OCI-LY7 (cell line): ENCODE data around the gene SH3TC1.

ENCODE experiments used
- EZH2phosphoT487 ChIP-seq: fragments of 200-600 bp; sonication (generic); IDR thresholded peaks from 2 replicates; pipeline ENCODE4 v1.6.1; 2018; ENCODE audit warnings: low read depth, borderline replicate concordance, mild to moderate bottlenecking, mixed run types, antibody characterized with exemption, low read length, moderate library complexity, mixed read lengths
- TF ChIP-seq, protein P1 (sequence below): fragments of 200-600 bp; sonication (generic); conservative IDR thresholded peaks from 2 replicates; pipeline ENCODE4 v1.5.1; 2014; ENCODE audit warnings: mild to moderate bottlenecking, antibody characterized with exemption, low read length, moderate library complexity, mixed read lengths

DNA sequence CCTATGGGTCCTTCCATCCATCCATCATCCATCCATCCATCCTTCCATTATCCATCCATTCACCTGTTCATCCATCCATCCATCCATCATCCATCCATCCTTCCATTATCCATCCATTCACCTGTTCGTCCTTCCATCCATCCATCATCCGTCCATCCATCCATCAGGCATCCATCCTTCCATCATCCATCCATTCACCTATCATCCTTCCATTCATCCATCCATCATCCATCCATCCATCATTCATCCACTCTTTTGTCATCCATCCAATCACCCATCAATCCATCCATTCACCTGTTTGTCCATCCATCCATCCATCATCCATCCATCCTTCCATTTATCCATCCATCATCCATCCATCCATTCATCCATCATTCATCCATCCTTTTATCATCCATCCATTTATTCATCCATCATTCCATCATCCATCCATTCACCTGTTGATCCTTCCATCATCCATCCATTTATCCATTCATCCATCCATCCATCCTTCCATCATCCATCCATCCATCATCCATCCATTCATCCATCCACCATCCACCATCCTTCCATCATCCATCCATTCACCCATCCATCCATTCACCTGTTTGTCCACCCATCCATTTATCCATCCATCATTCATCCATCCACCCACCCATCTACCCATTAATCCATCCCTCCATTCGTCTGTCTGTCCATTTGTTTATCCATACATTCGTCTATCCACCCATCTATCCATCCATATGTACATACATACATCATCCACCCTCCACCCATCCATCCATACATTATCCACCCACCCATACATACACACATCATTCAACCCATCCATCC, 34.8 kb downstream of the SH3TC1 start:
- TF ChIP-seq EZH2phosphoT487: no peak
- TF ChIP-seq, protein P1, sequence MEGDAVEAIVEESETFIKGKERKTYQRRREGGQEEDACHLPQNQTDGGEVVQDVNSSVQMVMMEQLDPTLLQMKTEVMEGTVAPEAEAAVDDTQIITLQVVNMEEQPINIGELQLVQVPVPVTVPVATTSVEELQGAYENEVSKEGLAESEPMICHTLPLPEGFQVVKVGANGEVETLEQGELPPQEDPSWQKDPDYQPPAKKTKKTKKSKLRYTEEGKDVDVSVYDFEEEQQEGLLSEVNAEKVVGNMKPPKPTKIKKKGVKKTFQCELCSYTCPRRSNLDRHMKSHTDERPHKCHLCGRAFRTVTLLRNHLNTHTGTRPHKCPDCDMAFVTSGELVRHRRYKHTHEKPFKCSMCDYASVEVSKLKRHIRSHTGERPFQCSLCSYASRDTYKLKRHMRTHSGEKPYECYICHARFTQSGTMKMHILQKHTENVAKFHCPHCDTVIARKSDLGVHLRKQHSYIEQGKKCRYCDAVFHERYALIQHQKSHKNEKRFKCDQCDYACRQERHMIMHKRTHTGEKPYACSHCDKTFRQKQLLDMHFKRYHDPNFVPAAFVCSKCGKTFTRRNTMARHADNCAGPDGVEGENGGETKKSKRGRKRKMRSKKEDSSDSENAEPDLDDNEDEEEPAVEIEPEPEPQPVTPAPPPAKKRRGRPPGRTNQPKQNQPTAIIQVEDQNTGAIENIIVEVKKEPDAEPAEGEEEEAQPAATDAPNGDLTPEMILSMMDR: no peak
